ENCODE data around the gene TRPC4.

DNA sequence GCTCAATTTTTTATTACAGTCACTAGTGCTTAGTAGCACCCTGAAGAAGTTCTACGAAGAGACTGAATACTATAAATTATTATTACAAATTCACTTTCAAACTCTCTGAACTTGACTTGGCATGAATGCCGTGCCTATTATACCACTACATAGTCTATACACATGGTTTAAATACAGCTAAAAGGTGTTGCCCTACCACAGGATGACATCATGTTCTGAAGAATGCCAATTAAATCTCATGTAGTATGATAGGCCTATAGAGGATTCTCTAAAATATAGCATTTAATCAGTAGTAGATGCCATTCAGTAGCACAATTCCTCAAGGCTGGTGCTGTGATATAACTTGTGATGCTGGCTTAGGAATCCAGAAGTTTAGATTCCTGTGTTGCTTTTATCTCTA lies 254.3 kb downstream of the TRPC4 start:
- TF ChIP-seq POLR2AphosphoS5 (IDR thresholded peaks at IDR 0.05; ENCODE audit: borderline replicate concordance, low read depth, low read length) (no peak), EZH2 (IDR thresholded peaks at IDR 0.05) (no peak), FOXP2 (optimal IDR thresholded peaks at IDR 0.05; ENCODE audit: control extremely low read depth, extremely low read length, insufficient read depth) (no peak)
